Measurements from ENCODE around the gene SMYD4. TPM values are rescaled to one million over a fixed set of nuclear protein-coding genes. Genes with fewer than 3 reads are reported as not detected.
"Not testable (repeated sequence)": the region's sequence is repeated elsewhere in the genome, so short reads cannot be mapped to it uniquely, and the experiment has no call there.

SMYD4 gene
- total RNA-seq, 1 donor from 2014 or later = 16.7 TPM

GRCh38 chr17:1766382-1767135, 63.1 kb downstream of the SMYD4 start:
- H3K4me1 ChIP-seq = peaks cover 66% of the 10 kb centered on the region
- DNase-seq (ENCODE audit: extremely low spot score in 2 of 2) = peak in 1 of 2 donors; percentile 83
- H3K4me3 ChIP-seq = no peak overlapping the region
- peaks cover 0 to 10% of the 10 kb centered on the region in 2 donors for H3K36me3 ChIP-seq
- intact Hi-C loops (cut with DNase I) = no loop called here
- no peaks in the 10 kb centered on the region for H3K9me3 ChIP-seq
- TF ChIP-seq POLR2A (IDR thresholded peaks at IDR 0.05) (no peak), CTCF (IDR thresholded peaks at IDR 0.05) (no peak), POLR2AphosphoS5 (IDR thresholded peaks at IDR 0.05; ENCODE audit: insufficient read depth in 1 of 2, low read depth in 1 of 2) (peak in 1 of 2 donors; percentile 40)
- H3K27ac ChIP-seq = peak overlapping the region; percentile 86
- no peaks in the 10 kb centered on the region for H3K27me3 ChIP-seq

GRCh38 chr17:1765576-1765975, 64.1 kb downstream of the SMYD4 start:
- H3K36me3 ChIP-seq = peaks cover 0 to 7% of the 10 kb centered on the region in 2 donors
- no peaks in the 10 kb centered on the region for H3K9me3 ChIP-seq
- DNase-seq (ENCODE audit: extremely low spot score in 2 of 2) = no peak
- no peak for TF ChIP-seq CTCF (IDR thresholded peaks at IDR 0.05)
- no peak for TF ChIP-seq POLR2AphosphoS5 (IDR thresholded peaks at IDR 0.05; ENCODE audit: insufficient read depth in 1 of 2, low read depth in 1 of 2)
- TF ChIP-seq POLR2A (IDR thresholded peaks at IDR 0.05) = no peak
- peaks cover 71% of the 10 kb centered on the region for H3K4me1 ChIP-seq
- no peak overlapping the region for H3K4me3 ChIP-seq
- no peaks in the 10 kb centered on the region for H3K27me3 ChIP-seq
- H3K27ac ChIP-seq = peak overlapping the region; percentile 86
- intact Hi-C loops (cut with DNase I) = no loop called here

- DNase-seq (ENCODE audit: extremely low spot score in 2 of 2); H3K36me3 ChIP-seq; intact Hi-C loops (cut with DNase I); H3K27me3 ChIP-seq; H3K9me3 ChIP-seq: not testable (repeated sequence)
- Histone ChIP-seq H3K4me3 (peak overlapping the region; percentile 33 to 52), H3K27ac (peak overlapping the region; percentile 86), H3K4me1 (peaks cover 68% of the 10 kb centered on the region)
Observed at GRCh38 chr17:1764705-1765104, 65.0 kb downstream of the SMYD4 start.

- Histone ChIP-seq H3K4me1 (peaks cover 64% of the 10 kb centered on the region), H3K36me3 (no peaks in the 10 kb centered on the region), H3K9me3 (no peaks in the 10 kb centered on the region), H3K4me3 (peak overlapping the region; percentile 33 to 52), H3K27ac (peak overlapping the region; percentile 86), H3K27me3 (no peaks in the 10 kb centered on the region)
- intact Hi-C loops (cut with DNase I) = no loop called here
- no peak for DNase-seq (ENCODE audit: extremely low spot score in 2 of 2)
- peak; percentile 89 to 94 for TF ChIP-seq POLR2AphosphoS5 (IDR thresholded peaks at IDR 0.05; ENCODE audit: insufficient read depth in 1 of 2, low read depth in 1 of 2)
- no peak for TF ChIP-seq CTCF (IDR thresholded peaks at IDR 0.05)
Observed at GRCh38 chr17:1764284-1764683, 65.4 kb downstream of the SMYD4 start.

- H3K9me3 ChIP-seq = no peaks in the 10 kb centered on the region
- H3K36me3 ChIP-seq = no peaks in the 10 kb centered on the region
- H3K4me3 ChIP-seq = peak overlapping the region; percentile 52 to 57
- H3K27me3 ChIP-seq = no peaks in the 10 kb centered on the region
- peak overlapping the region; percentile 86 for H3K27ac ChIP-seq
- H3K4me1 ChIP-seq = peaks cover 61% of the 10 kb centered on the region
- intact Hi-C loops (cut with DNase I) = no loop called here
- no peak for DNase-seq (ENCODE audit: extremely low spot score in 2 of 2)
- TF ChIP-seq CTCF (IDR thresholded peaks at IDR 0.05) (no peak), POLR2AphosphoS5 (IDR thresholded peaks at IDR 0.05; ENCODE audit: insufficient read depth in 1 of 2, low read depth in 1 of 2) (peak; percentile 43 to 81), POLR2A (IDR thresholded peaks at IDR 0.05) (peak in 1 of 2 donors; percentile 23)
Observed at GRCh38 chr17:1762901-1763898, 66.5 kb downstream of the SMYD4 start.
